SH-SY5Y (cell line): Measurements from ENCODE around the gene HSCB.

Experiments
- GATA2 ChIP-seq: IDR thresholded peaks from 2 replicates; pipeline ENCODE4 v1.6.1; 2011; ENCODE audit warnings: mild to moderate bottlenecking, low read depth, low read length
- GATA3 ChIP-seq: IDR thresholded peaks from 2 replicates; pipeline ENCODE4 v1.6.1; 2011; ENCODE audit warnings: low read depth, mild to moderate bottlenecking, low read length, moderate library complexity

GRCh38 chr22:28750471-28750881, 8.6 kb downstream of the HSCB start:
- no peak for TF ChIP-seq GATA2
- no peak for TF ChIP-seq GATA3
